ENCODE results near the gene IREB2. TPM values are rescaled to one million over a fixed set of nuclear protein-coding genes. Genes with fewer than 3 reads are reported as not detected.

Gene IREB2
- total RNA-seq, 4 donors from 2014 or later: 32.4 to 45.9 (median 42.4) TPM

DNA sequence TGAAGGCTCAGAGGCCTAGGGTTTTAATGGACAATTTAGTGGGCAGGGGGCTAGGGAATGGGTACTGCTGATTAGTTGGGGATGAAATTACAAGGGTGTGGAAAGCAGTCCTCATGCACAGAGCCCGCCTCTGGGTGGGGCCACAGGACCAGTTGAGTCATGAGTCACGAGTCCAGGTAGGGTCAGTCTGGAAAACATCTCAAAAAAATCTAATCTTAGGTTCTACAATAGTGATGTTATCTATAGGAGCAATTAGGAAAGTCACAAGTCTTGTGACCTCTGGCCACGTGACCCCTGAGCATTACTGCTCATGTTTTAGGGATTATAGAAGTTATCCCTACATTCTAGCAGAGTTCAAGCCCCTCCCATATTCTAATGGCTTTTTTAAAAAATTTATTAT, 18.6 kb upstream of the IREB2 start:
- DNase-seq (ENCODE audit: low spot score in 2 of 2): no peak
- Histone ChIP-seq H3K36me3 (no peaks in the 10 kb centered on the region), H3K4me3 (no peak overlapping the region), H3K4me1 (peaks cover 0 to 16% (median 0%) of the 10 kb centered on the region in 4 donors), H3K9me3 (no peaks in the 10 kb centered on the region), H3K27me3 (no peaks in the 10 kb centered on the region), H3K27ac (no peak overlapping the region)
- WGBS, 2 donors: 96% methylated on average over 3 of the region's 3 CpGs
- no peak for TF ChIP-seq EP300 (IDR thresholded peaks at IDR 0.05)
- no peak for TF ChIP-seq CTCF (IDR thresholded peaks at IDR 0.05)

- Histone ChIP-seq H3K27ac (no peak overlapping the region), H3K9me3 (no peaks in the 10 kb centered on the region), H3K4me1 (peaks cover 0 to 16% (median 0%) of the 10 kb centered on the region in 4 donors), H3K4me3 (no peak overlapping the region), H3K27me3 (no peaks in the 10 kb centered on the region), H3K36me3 (no peaks in the 10 kb centered on the region)
- 89 to 92% methylated on average over 4 of the region's 4 CpGs for WGBS, 2 donors
- no peak for DNase-seq (ENCODE audit: low spot score in 2 of 2)
- TF ChIP-seq CTCF (IDR thresholded peaks at IDR 0.05): no peak
- no peak for TF ChIP-seq POLR2A (IDR thresholded peaks at IDR 0.05)
- TF ChIP-seq EP300 (IDR thresholded peaks at IDR 0.05): no peak
These were observed 17.8 kb upstream of the IREB2 start for GRCh38 chr15:78420220-78420619.

- H3K36me3 ChIP-seq: no peaks in the 10 kb centered on the region
- H3K27ac ChIP-seq: no peak overlapping the region
- peaks cover 0 to 16% (median 0%) of the 10 kb centered on the region in 4 donors for H3K4me1 ChIP-seq
- H3K9me3 ChIP-seq: no peaks in the 10 kb centered on the region
- no peak overlapping the region for H3K4me3 ChIP-seq
- DNase-seq (ENCODE audit: low spot score in 2 of 2): no peak
- WGBS, 2 donors: 56 to 64% methylated on average over 8 of the region's 8 CpGs
- no peaks in the 10 kb centered on the region for H3K27me3 ChIP-seq
- TF ChIP-seq POLR2A (IDR thresholded peaks at IDR 0.05) (no peak), EP300 (IDR thresholded peaks at IDR 0.05) (no peak), CTCF (IDR thresholded peaks at IDR 0.05) (no peak)
These were observed 17.2 kb upstream of the IREB2 start for GRCh38 chr15:78420766-78421165.

GRCh38 chr15:78421238-78421965, 16.6 kb upstream of the IREB2 start:
- no peak overlapping the region for H3K27ac ChIP-seq
- TF ChIP-seq POLR2A (IDR thresholded peaks at IDR 0.05): no peak
- TF ChIP-seq CTCF (IDR thresholded peaks at IDR 0.05): no peak
- no peak for TF ChIP-seq EP300 (IDR thresholded peaks at IDR 0.05)
- DNase-seq (ENCODE audit: low spot score in 2 of 2): no peak
- no peaks in the 10 kb centered on the region for H3K36me3 ChIP-seq
- no peak overlapping the region for H3K4me3 ChIP-seq
- peaks cover 0 to 3% of the 10 kb centered on the region in 2 donors for H3K27me3 ChIP-seq
- H3K4me1 ChIP-seq: peaks cover 0 to 16% (median 0%) of the 10 kb centered on the region in 4 donors
- no peaks in the 10 kb centered on the region for H3K9me3 ChIP-seq
- WGBS, 2 donors: 18 to 30% methylated on average over 7 of the region's 7 CpGs

DNA sequence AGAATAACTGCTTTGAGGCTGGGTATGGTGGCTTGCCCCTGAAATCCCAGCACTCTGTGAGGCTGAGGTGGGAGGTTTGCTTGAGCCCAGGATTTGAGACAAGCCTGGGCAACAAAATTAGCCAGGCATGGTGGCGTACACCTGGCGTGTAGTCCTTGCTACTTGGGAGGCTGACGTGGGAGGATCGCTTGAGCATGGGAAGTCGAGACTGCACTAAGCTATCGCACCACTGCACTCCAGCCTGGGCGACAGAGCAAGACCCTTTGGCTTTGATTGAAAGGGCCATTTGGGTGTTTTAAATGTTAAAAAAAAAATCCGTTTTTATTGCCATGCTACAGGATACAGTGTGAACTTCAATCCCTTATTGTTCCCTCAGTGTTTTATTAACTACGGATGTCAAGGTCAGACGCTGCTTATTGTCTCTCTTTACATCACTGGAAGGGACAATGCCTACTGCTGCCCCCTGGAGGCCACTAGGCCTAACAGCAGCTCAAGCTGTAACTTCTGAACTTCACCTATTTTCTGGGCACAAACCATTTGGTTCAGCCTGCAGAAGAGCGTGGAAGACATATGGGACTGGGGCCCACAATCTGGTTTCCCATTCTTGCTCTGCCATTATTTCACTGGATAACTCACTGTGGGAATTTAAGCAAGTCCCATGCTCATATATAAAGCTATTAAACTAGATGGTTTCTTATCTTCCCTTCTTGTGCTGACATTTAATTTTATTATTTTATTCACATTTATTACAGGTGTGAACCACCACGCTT, 15.3 kb upstream of the IREB2 start:
- Histone ChIP-seq H3K4me3 (no peak overlapping the region), H3K4me1 (peaks cover 0 to 16% (median 0%) of the 10 kb centered on the region in 4 donors), H3K9me3 (no peaks in the 10 kb centered on the region), H3K27me3 (peaks cover 0 to 3% of the 10 kb centered on the region in 2 donors), H3K36me3 (no peaks in the 10 kb centered on the region), H3K27ac (no peak overlapping the region)
- WGBS, 2 donors: 47 to 62% methylated on average over 12 of the region's 12 CpGs
- peak; percentile 28 to 57 for DNase-seq (ENCODE audit: low spot score in 2 of 2)
- no peak for TF ChIP-seq EP300 (IDR thresholded peaks at IDR 0.05)
- TF ChIP-seq CTCF (IDR thresholded peaks at IDR 0.05): peak; percentile 81 to 94 (median 84)
